ENCODE results near the gene BOD1. TPM values are rescaled to one million over a fixed set of nuclear protein-coding genes. Genes with fewer than 3 reads are reported as not detected.

The BOD1 gene
- total and polyA plus RNA-seq, 9 of the 15 experiments (the other 6 are each of a cell fraction or from before 2014, with no cell fraction given), result 10.1 to 31.6 (median 22.6) TPM

- H3K9me1 ChIP-seq (ENCODE audit: control insufficient read depth, insufficient read depth, low read length), result no peaks in the 10 kb centered on the region
- H3K4me2 ChIP-seq (ENCODE audit: insufficient read depth, low read length), result no peak overlapping the region
- H3K36me3 ChIP-seq (ENCODE audit: control insufficient read depth, insufficient read depth, low read length), result no peaks in the 10 kb centered on the region
- in situ Hi-C loops (cut with MboI) (no loop called here), intact Hi-C loops (cut with micrococcal nuclease) (no loop called here)
- H3K27ac ChIP-seq (ENCODE audit: extremely low read depth, low read depth, low read length), result no peak overlapping the region
- peaks cover 0 to 7% of the 10 kb centered on the region in 2 experiments; a peak in 1 of 5 replicates for H3K27me3 ChIP-seq (ENCODE audit: control insufficient read depth in 2 of 2, insufficient read depth in 2 of 2, low read length in 2 of 2)
- BruUV-seq (replicated peaks), result no TSS peak
- H2AFZ ChIP-seq (ENCODE audit: low read depth, low read length), result no peak overlapping the region
- no peaks in the 10 kb centered on the region for H4K20me1 ChIP-seq (replicated peaks; ENCODE audit: control insufficient read depth, insufficient read depth, low read length)
- H3K4me3 ChIP-seq, result no peak overlapping the region
- no peak for ATAC-seq
- ChIA-PET CTCF (ENCODE audit: low intra/inter-chr PET ratio) (no interaction called here), POLR2A (interaction anchor here (0.7 to 1.0 kb wide), 3 partner anchors 10 to 1124 kb away, joined by 3 to 4 read pairs (median 3); no protein-coding TSS in a partner anchor)
- H3K79me2 ChIP-seq (ENCODE audit: control insufficient read depth, insufficient read depth, low read length), result no peaks in the 10 kb centered on the region
- DNase-seq (ENCODE audit: extremely low read depth in 1 of 4, low spot score in 3 of 4), result no peak
- H3K9me3 ChIP-seq (replicated peaks; ENCODE audit: control insufficient read depth, insufficient read depth, low read depth, low read length), result no peaks in the 10 kb centered on the region
- TF ChIP-seq THRAP3 (IDR thresholded peaks at IDR 0.05; ENCODE audit: borderline replicate concordance) (no peak), ZSCAN29 (IDR thresholded peaks at IDR 0.05) (no peak), SOX6 (IDR thresholded peaks at IDR 0.05) (no peak), HMG20B (CRISPR knock-in tag; IDR thresholded peaks at IDR 0.05) (no peak), MCM5 (IDR thresholded peaks at IDR 0.05; ENCODE audit: low read depth) (no peak), SRSF9 (IDR thresholded peaks at IDR 0.05; ENCODE audit: borderline replicate concordance, low read depth, low read length) (no peak), TCFL5 (CRISPR knock-in tag; conservative IDR thresholded peaks at IDR 0.05) (no peak), SUPT5H (IDR thresholded peaks at IDR 0.05) (no peak), FOXO4 (CRISPR knock-in tag; IDR thresholded peaks at IDR 0.05) (no peak), EHMT2 (IDR thresholded peaks at IDR 0.05) (no peak), MYNN (IDR thresholded peaks at IDR 0.05) (no peak), MYNN (CRISPR knock-in tag; IDR thresholded peaks at IDR 0.05) (no peak), ELF4 (CRISPR knock-in tag; IDR thresholded peaks at IDR 0.05) (no peak), KHSRP (IDR thresholded peaks at IDR 0.05) (no peak), MLX (CRISPR knock-in tag; conservative IDR thresholded peaks at IDR 0.05) (no peak), TEAD1 (CRISPR knock-in tag; IDR thresholded peaks at IDR 0.05) (no peak), FOS (IDR thresholded peaks at IDR 0.05; ENCODE audit: extremely low read depth, insufficient read length) (no peak), NCOA6 (IDR thresholded peaks at IDR 0.05) (no peak), MYBL2 (IDR thresholded peaks at IDR 0.05; ENCODE audit: low read depth) (no peak), MYBL2 (CRISPR knock-in tag; IDR thresholded peaks at IDR 0.05; ENCODE audit: borderline replicate concordance) (no peak)
- no peaks in the 10 kb centered on the region for H3K4me1 ChIP-seq (replicated peaks in 1 of 2; ENCODE audit: control insufficient read depth in 2 of 2, insufficient read depth in 2 of 2, low read length in 2 of 2)
- WGBS (ENCODE audit: insufficient coverage, low coverage, missing lambda C conversion rate), result 0% methylated on average over 2 of the region's 2 CpGs
- H3K9ac ChIP-seq (ENCODE audit: insufficient read depth in 1 of 2, low read depth in 2 of 2, low read length in 2 of 2), result no peak overlapping the region
- no peak for FAIRE-seq
Measured at GRCh38 chr5:173583346-173583745, 33.1 kb downstream of the BOD1 start.

Data from K562 (cell line).